CD4-positive, CD25-positive, alpha-beta regulatory T cell (primary cell): Measurements from ENCODE around the gene VWA5B2. TPM values are rescaled to one million over a fixed set of nuclear protein-coding genes. Genes with fewer than 3 reads are reported as not detected.

Experiments
- ATAC-seq, 2 donors: fragments of 150-1000 bp; cut with Tn5 transposase; one replicate each; pipeline ENCODE4 v1.10.0; 2021; ENCODE audit warnings: low read depth in 2 of 2, moderate number of reproducible peaks in 2 of 2, moderate library complexity in 1 of 2
- DNase-seq, 3 donors: peaks; one replicate each; pipeline versions ENCODE4 v3.0.0 to v3.0.0-alpha.2; 2012 to 2022; ENCODE audit warnings: mixed read lengths in 1 of 3
- H3K27ac ChIP-seq: one replicate; pipeline ENCODE4 v1.7.0; 2013; ENCODE audit warnings: mild to moderate bottlenecking, low read length; ENCODE audit not compliant: insufficient read depth, poor library complexity, severe bottlenecking
- H3K27me3 ChIP-seq: one replicate; pipeline ENCODE4 v1.7.0; 2013; ENCODE audit warnings: low read length; ENCODE audit not compliant: control insufficient read depth, insufficient read depth
- H3K36me3 ChIP-seq: one replicate; pipeline ENCODE4 v1.7.0; 2013; ENCODE audit warnings: mild to moderate bottlenecking, low read length, moderate library complexity; ENCODE audit not compliant: control insufficient read depth, insufficient read depth
- H3K4me1 ChIP-seq: 2 replicates; pipeline ENCODE4 v1.7.0; 2013; ENCODE audit warnings: mild to moderate bottlenecking, low read length; ENCODE audit not compliant: insufficient read depth, control insufficient read depth, poor library complexity, severe bottlenecking
- H3K4me3 ChIP-seq: one replicate; pipeline ENCODE4 v1.7.0; 2013; ENCODE audit warnings: low read depth, mild to moderate bottlenecking, low read length, moderate library complexity
- H3K9me3 ChIP-seq, 2 experiments: 1 replicate in 1 of 2; 2 replicates in 1 of 2; pipeline ENCODE4 v1.7.0; 2013; ENCODE audit warnings: low read length in 2 of 2, mild to moderate bottlenecking in 1 of 2, moderate library complexity in 1 of 2; ENCODE audit not compliant: control insufficient read depth in 2 of 2
- H3K27ac Mint-ChIP-seq, 3 donors: one replicate each; pipeline ENCODE4 v1.8.0; 2020 to 2022; ENCODE audit warnings: mild to moderate bottlenecking in 3 of 3, mixed read lengths in 3 of 3, moderate library complexity in 2 of 3
- H3K27me3 Mint-ChIP-seq: one replicate; pipeline ENCODE4 v1.8.0; 2022; ENCODE audit warnings: mild to moderate bottlenecking, mixed read lengths
- H3K36me3 Mint-ChIP-seq: one replicate; pipeline ENCODE4 v1.8.0; 2020; ENCODE audit warnings: mixed read lengths
- H3K4me1 Mint-ChIP-seq, 4 donors: one replicate each; pipeline ENCODE4 v1.8.0; 2020 to 2022; ENCODE audit warnings: mixed read lengths in 4 of 4, mild to moderate bottlenecking in 1 of 4
- H3K4me3 Mint-ChIP-seq, 4 donors: one replicate each; pipeline ENCODE4 v1.8.0; 2020 to 2022; ENCODE audit warnings: mild to moderate bottlenecking in 4 of 4, mixed read lengths in 4 of 4, moderate library complexity in 3 of 4
- H3K9me3 Mint-ChIP-seq, 7 donors: one replicate each; pipeline ENCODE4 v1.8.0; 2020 to 2022; ENCODE audit warnings: mixed read lengths in 7 of 7, mild to moderate bottlenecking in 3 of 7, moderate library complexity in 2 of 7
- polyA plus RNA-seq, 4 donors: library from polyadenylated mRNA; unstranded; fragments of 300-500 nt; fragmentation: Illumina TruSeq; gene quantifications; one replicate each; pipeline ENCODE4 v1.2.3, GENCODE V29; 2021
- total RNA-seq: library from RNA; stranded (reverse); gene quantifications from one replicate; pipeline ENCODE4 v1.2.3, GENCODE V29; 2022

Gene VWA5B2
- total and polyA plus RNA-seq, 5 donors from 2014 or later: 0.74 TPM; not detected in 4

DNA sequence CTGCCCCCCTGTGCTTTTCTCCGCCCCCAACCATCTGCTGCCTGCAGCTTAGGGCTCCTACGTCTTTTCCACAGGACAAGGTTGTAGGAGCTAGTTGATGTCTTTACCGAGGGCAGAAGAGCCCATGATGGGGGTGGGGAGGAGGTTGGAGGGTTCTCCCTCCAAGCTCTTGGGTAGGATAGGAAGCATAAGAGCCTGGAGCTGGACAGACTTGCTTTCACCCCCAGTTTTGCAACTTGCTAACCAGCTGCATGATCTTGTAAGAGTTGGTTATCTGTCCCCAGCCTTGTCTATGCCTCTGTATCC lies 42.5 kb upstream of the VWA5B2 start:
- H3K4me3 ChIP-seq: peak overlapping the region; percentile 88
- peaks cover 59% of the 10 kb centered on the region for H3K36me3 ChIP-seq
- no peaks in the 10 kb centered on the region for H3K27me3 ChIP-seq
- Mint-ChIP-seq H3K36me3 (peaks cover 35% of the 10 kb centered on the region), H3K4me1 (peaks cover 4 to 51% (median 38%) of the 10 kb centered on the region in 4 donors), H3K27ac (peak overlapping the region; percentile 34 to 98 (median 98)), H3K9me3 (no peaks in the 10 kb centered on the region), H3K4me3 (peak overlapping the region; percentile 98 to 100 (median 100)), H3K27me3 (no peaks in the 10 kb centered on the region)
- H3K27ac ChIP-seq: peak overlapping the region; percentile 74
- no peaks in the 10 kb centered on the region for H3K9me3 ChIP-seq
- no peak for ATAC-seq
- DNase-seq: peak in 1 of 3 donors; percentile 10
- peaks cover 29% of the 10 kb centered on the region for H3K4me1 ChIP-seq

GRCh38 chr3:184188080-184188479 lies 41.3 kb upstream of the VWA5B2 start:
- Histone ChIP-seq H3K9me3 (no peaks in the 10 kb centered on the region), H3K4me1 (peaks cover 29% of the 10 kb centered on the region), H3K27me3 (no peaks in the 10 kb centered on the region), H3K4me3 (no peak overlapping the region), H3K36me3 (peaks cover 60% of the 10 kb centered on the region), H3K27ac (no peak overlapping the region)
- peaks cover 4 to 51% (median 38%) of the 10 kb centered on the region in 4 donors for H3K4me1 Mint-ChIP-seq
- no peaks in the 10 kb centered on the region for H3K9me3 Mint-ChIP-seq
- H3K27ac Mint-ChIP-seq: peak overlapping the region in 2 of 3 donors; percentile 2 to 98
- peak overlapping the region; percentile 98 to 100 (median 100) for H3K4me3 Mint-ChIP-seq
- H3K27me3 Mint-ChIP-seq: no peaks in the 10 kb centered on the region
- peaks cover 32% of the 10 kb centered on the region for H3K36me3 Mint-ChIP-seq
- ATAC-seq (no peak), DNase-seq (no peak)

GRCh38 chr3:184189421-184189820 lies 40.0 kb upstream of the VWA5B2 start:
- no peak for DNase-seq
- Mint-ChIP-seq H3K36me3 (peaks cover 43% of the 10 kb centered on the region), H3K9me3 (no peaks in the 10 kb centered on the region), H3K4me1 (peaks cover 4 to 51% (median 36%) of the 10 kb centered on the region in 4 donors), H3K27me3 (no peaks in the 10 kb centered on the region), H3K4me3 (peak overlapping the region in 1 of 4 donors; percentile 82), H3K27ac (no peak overlapping the region)
- no peaks in the 10 kb centered on the region for H3K27me3 ChIP-seq
- H3K27ac ChIP-seq: no peak overlapping the region
- ATAC-seq: no peak
- H3K36me3 ChIP-seq: peaks cover 64% of the 10 kb centered on the region
- peaks cover 29% of the 10 kb centered on the region for H3K4me1 ChIP-seq
- no peak overlapping the region for H3K4me3 ChIP-seq
- H3K9me3 ChIP-seq: no peaks in the 10 kb centered on the region

- peaks cover 4 to 21% (median 11%) of the 10 kb centered on the region in 4 donors for H3K4me1 Mint-ChIP-seq
- Histone ChIP-seq H3K27me3 (no peaks in the 10 kb centered on the region), H3K27ac (no peak overlapping the region), H3K36me3 (peaks cover 72% of the 10 kb centered on the region), H3K4me3 (no peak overlapping the region), H3K9me3 (no peaks in the 10 kb centered on the region), H3K4me1 (peaks cover 6% of the 10 kb centered on the region)
- no peaks in the 10 kb centered on the region for H3K9me3 Mint-ChIP-seq
- H3K27me3 Mint-ChIP-seq: no peaks in the 10 kb centered on the region
- H3K27ac Mint-ChIP-seq: no peak overlapping the region
- DNase-seq (no peak), ATAC-seq (no peak)
- H3K4me3 Mint-ChIP-seq: no peak overlapping the region
- H3K36me3 Mint-ChIP-seq: peaks cover 45% of the 10 kb centered on the region
These were observed 36.5 kb upstream of the VWA5B2 start for GRCh38 chr3:184192889-184193288.

DNA sequence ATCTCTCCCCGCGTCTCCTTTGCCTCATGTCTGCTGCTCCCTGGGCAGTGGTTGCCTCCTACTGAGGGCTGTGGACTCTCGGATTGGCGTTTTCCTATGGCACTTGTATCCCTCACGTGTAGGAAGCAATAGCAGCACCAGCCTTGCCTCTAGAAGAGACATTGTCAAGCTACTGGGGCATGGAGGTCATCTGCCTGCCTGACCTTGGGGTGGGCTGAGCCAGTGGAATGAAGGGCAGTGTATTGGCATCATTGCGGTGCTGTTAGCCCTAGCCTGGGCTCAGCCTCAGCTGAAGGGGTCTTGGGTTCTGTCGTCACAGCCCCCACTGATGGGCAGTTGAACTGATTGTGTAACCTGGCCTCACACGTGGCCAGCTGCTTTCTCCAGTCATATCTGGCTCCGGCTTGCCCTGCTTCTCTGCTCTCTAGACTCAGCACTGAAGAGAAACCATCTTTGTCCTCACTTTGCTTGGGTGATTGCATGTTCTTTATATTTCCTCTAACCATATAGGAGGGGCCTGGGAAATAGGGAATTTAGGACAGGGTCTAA lies 35.3 kb upstream of the VWA5B2 start:
- peaks cover 4 to 10% (median 7%) of the 10 kb centered on the region in 4 donors for H3K4me1 Mint-ChIP-seq
- H3K4me3 Mint-ChIP-seq: peak overlapping the region in 1 of 4 donors; percentile 32
- Histone ChIP-seq H3K4me3 (no peak overlapping the region), H3K4me1 (no peaks in the 10 kb centered on the region), H3K9me3 (no peaks in the 10 kb centered on the region), H3K36me3 (peaks cover 61% of the 10 kb centered on the region), H3K27me3 (no peaks in the 10 kb centered on the region), H3K27ac (no peak overlapping the region)
- peaks cover 38% of the 10 kb centered on the region for H3K36me3 Mint-ChIP-seq
- no peak for ATAC-seq
- H3K9me3 Mint-ChIP-seq: no peaks in the 10 kb centered on the region
- DNase-seq: no peak
- H3K27me3 Mint-ChIP-seq: no peaks in the 10 kb centered on the region
- H3K27ac Mint-ChIP-seq: no peak overlapping the region

GRCh38 chr3:184196536-184196935 lies 32.8 kb upstream of the VWA5B2 start:
- no peak overlapping the region for H3K27ac ChIP-seq
- H3K9me3 Mint-ChIP-seq: no peaks in the 10 kb centered on the region
- no peaks in the 10 kb centered on the region for H3K27me3 ChIP-seq
- H3K4me1 Mint-ChIP-seq: no peaks in the 10 kb centered on the region
- no peaks in the 10 kb centered on the region for H3K27me3 Mint-ChIP-seq
- ATAC-seq: no peak
- no peaks in the 10 kb centered on the region for H3K9me3 ChIP-seq
- peaks cover 36% of the 10 kb centered on the region for H3K36me3 ChIP-seq
- peaks cover 31% of the 10 kb centered on the region for H3K36me3 Mint-ChIP-seq
- DNase-seq: no peak
- no peaks in the 10 kb centered on the region for H3K4me1 ChIP-seq
- H3K4me3 Mint-ChIP-seq: no peak overlapping the region
- no peak overlapping the region for H3K4me3 ChIP-seq
- no peak overlapping the region for H3K27ac Mint-ChIP-seq

DNA sequence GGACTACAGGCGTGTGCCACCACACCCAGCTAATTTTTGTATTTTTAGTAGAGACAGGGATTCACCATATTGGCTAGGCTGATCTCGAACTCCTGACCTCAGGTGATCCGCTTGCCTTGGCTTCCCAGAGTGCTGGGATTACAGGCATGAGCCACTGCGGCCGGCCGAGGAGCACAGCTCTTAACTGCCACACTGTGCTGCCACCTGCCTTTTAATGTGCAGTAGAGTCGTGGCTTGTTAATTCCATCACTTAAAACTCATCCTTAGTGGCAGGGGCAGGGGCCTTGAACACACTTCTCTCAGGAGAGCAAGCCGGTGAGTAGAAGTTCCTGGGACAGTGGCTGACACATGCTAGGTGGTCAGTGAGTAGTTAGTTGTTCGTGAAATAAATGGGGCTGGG lies 30.9 kb upstream of the VWA5B2 start:
- no peak overlapping the region for H3K27ac Mint-ChIP-seq
- H3K9me3 Mint-ChIP-seq: peaks cover 0 to 2% (median 0%) of the 10 kb centered on the region in 7 donors
- DNase-seq (no peak), ATAC-seq (no peak)
- no peaks in the 10 kb centered on the region for H3K27me3 ChIP-seq
- H3K4me3 Mint-ChIP-seq: no peak overlapping the region
- no peaks in the 10 kb centered on the region for H3K27me3 Mint-ChIP-seq
- no peaks in the 10 kb centered on the region for H3K4me1 Mint-ChIP-seq
- H3K4me3 ChIP-seq: no peak overlapping the region
- no peaks in the 10 kb centered on the region for H3K4me1 ChIP-seq
- H3K36me3 Mint-ChIP-seq: peaks cover 18% of the 10 kb centered on the region
- H3K36me3 ChIP-seq: peaks cover 17% of the 10 kb centered on the region
- no peaks in the 10 kb centered on the region for H3K9me3 ChIP-seq
- no peak overlapping the region for H3K27ac ChIP-seq

DNA sequence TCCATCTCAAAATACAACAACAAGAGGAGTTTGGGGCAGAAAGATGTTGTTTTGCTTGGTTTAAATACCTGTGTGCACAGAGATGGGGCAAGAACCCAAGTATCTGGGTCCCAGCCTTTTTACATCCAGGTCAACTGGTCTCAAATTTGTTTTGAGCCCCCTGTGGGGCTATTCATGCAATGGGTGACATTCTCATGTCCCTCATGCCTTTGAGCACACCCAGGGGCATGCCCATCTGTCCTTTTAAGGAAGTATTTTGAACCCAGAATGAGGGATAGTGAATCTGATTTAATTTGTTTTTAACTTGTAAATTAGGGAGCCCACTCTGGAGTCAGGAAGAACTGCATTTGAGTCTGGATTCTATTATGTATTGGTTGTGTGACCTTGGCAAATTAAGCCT lies 28.6 kb upstream of the VWA5B2 start:
- H3K4me3 ChIP-seq: no peak overlapping the region
- H3K4me3 Mint-ChIP-seq: no peak overlapping the region
- H3K27me3 Mint-ChIP-seq: peaks cover 9% of the 10 kb centered on the region
- no peak overlapping the region for H3K27ac Mint-ChIP-seq
- DNase-seq: no peak
- H3K36me3 ChIP-seq: peaks cover 5% of the 10 kb centered on the region
- no peak overlapping the region for H3K27ac ChIP-seq
- H3K36me3 Mint-ChIP-seq: peaks cover 1% of the 10 kb centered on the region
- no peaks in the 10 kb centered on the region for H3K4me1 Mint-ChIP-seq
- no peaks in the 10 kb centered on the region for H3K27me3 ChIP-seq
- no peak for ATAC-seq
- H3K9me3 ChIP-seq: no peaks in the 10 kb centered on the region
- no peaks in the 10 kb centered on the region for H3K4me1 ChIP-seq
- H3K9me3 Mint-ChIP-seq: peaks cover 0 to 2% (median 0%) of the 10 kb centered on the region in 7 donors
